Omental fat pad (tissue), 4 donors: ENCODE results near the gene FBXL3. TPM values are rescaled to one million over a fixed set of nuclear protein-coding genes. Genes with fewer than 3 reads are reported as not detected.

Experiments
- total RNA-seq, 4 donors: library from RNA; depleted of rRNA; stranded (reverse); fragments of >200 nt; gene quantifications; one replicate each; pipeline ENCODE4 v1.1.0, GENCODE V29; 2016

FBXL3 gene
- total RNA-seq, 4 donors from 2014 or later: 62.3 to 121 (median 74.8) TPM

Other genes starting within 250 kb of the FBXL3 start
- gene KCTD12, start 140.8 kb downstream of the FBXL3 start, total RNA-seq: 100 to 1,000 TPM in 1 of 4 donors, 10 to 100 TPM in 3; 64.0 to 214 (median 96.2) TPM
- not detected for gene ACOD1, start 78.6 kb downstream of the FBXL3 start, total RNA-seq
- gene CLN5, start 35.1 kb downstream of the FBXL3 start, total RNA-seq: 10 to 100 TPM; 13.0 to 31.9 (median 28.5) TPM